Central memory CD4-positive, alpha-beta T cell (primary cell): ENCODE measurements around the gene TMEM101.
"Not testable (repeated sequence)": the region's sequence is repeated elsewhere in the genome, so short reads cannot be mapped to it uniquely, and the experiment has no call there.

Experiments used
- DNase-seq: peaks from one replicate; pipeline ENCODE4 v3.0.0; 2022

The TMEM101 gene

DNA sequence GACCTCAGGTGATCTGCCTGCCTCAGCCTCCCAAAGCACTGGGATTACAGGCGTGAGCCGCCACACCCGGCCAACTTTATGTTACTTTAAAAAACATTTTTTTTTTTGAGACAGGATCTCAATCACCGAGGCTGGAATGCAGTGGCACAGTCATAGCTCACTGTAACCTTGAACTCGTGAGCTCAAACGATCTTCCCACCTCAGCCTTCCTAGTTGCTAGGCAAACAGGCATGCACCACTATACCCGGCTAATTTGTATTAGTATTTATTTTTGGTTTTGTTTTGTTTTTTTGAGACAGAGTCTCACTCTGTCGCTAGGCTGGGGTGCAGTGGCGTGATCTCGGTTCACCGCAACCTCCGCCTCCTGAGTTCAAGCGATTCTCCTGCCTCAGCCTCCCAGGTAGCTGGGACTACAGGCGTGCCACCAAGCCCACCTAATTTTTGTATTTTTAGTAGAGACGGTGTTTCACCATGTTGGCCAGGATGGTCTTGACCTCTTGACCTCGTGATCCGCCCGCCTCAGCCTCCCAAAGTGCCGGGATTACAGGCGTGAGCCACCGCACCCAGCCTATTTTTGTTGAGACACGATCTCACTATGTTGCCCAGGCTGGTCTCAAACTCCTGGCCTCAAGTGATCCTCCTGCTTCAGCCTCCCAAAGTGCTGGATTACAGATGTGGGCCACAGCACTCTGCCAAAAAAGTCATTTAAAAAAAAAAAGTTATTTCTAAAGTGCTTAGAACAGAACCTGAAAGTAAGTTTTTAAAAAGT lies 42.1 kb downstream of the TMEM101 start:
- DNase-seq = not testable (repeated sequence)

GRCh38 chr17:43971436-43971835 lies 43.3 kb downstream of the TMEM101 start:
- not testable (repeated sequence) for DNase-seq

DNA sequence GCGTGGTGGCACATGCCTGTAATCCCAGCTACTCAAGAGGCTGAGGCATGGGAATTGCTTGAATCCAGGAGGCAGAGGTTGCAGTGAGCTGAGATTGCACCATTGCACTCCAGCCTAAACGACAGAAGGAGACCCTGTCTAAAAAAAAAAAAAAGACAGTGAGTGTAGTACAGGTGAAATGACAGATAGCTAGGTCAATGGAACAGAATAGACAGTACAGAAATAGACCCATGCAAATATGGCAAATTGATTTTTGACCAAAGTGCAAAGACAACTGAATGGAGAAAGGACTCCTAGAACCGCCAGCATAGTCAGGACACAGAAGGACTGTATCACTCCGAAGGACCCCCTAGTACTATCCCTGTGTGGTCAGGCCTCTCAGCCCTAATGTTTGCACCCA lies 44.4 kb downstream of the TMEM101 start:
- DNase-seq = no peak

DNA sequence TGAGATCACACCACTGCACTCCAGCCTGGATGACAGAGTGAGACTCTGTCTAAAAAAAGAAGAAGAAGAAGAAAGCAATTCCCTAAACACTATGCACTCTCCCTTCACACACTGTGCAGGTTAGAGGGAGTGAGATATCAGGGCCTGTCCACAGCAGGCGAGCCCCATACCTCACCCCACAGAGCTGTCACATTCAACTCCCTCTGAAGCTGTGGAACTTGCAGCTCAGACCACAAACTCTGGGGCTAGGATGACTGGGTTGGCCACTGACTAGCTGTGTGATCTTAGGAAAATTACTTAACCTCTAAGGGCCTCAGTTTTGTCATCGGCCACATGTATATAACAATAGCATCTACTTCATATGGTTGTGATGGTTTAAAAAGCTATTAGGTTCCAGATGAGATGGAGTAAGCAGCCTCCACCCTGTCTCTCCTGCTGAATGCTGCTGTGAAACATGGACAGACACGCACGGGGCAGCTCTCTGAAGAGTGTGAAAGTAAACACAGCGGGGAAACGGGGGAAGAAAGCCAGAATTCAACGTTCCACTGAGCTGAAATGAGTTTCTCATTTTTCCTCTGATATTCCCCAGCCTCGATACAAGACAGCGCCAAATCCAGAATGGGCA lies 47.4 kb downstream of the TMEM101 start:
- DNase-seq = no peak

DNA sequence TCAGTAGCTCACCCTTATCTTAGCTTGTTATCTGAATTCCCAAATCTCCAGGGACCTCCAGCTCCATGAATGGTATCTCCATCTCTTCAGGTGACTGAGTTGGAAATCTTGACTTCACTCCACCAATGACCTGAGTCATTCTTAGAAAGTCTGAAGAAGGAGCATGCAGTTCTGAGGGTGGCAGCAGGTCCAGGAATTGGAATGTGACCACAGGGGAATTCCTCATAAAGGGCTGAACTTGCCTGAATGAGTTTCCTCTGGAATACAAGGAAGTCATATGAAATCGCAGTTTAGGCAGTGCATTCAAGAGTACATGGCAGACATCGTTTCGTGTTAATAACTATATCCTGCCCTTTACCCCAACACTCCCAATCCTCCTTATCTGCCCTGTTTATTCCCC lies 48.5 kb downstream of the TMEM101 start:
- no peak for DNase-seq

DNA sequence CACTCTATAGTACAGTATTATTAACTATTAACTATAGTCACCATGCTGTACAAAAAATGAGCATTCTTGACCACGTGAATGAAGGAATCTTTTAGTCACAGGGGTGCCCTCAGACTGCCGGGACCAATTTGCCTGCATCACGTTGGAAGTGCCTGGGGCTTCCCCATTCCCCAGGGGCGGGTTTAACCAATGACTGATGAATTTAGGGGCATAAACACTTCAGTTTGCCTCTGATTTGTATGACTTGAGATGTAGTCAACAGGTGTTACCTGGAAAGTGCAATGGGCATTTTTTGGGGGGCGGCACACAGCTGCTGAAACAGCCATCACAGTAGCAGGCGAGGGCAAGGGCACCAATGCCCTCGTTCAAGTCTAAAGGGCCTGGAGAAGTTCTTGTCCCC lies 52.3 kb downstream of the TMEM101 start:
- no peak for DNase-seq

- no peak for DNase-seq
Measured at GRCh38 chr17:43961954-43962353, 52.8 kb downstream of the TMEM101 start.

- not testable (repeated sequence) for DNase-seq
Measured at GRCh38 chr17:43961292-43961691, 53.5 kb downstream of the TMEM101 start.
